DND-41 (cell line): ENCODE data around the gene XXYLT1.

Source experiments
- ATAC-seq: fragments of 200-7000 bp; cut with Tn5 transposase; 3 replicates; pipeline ENCODE4 v1.9.1; 2021; ENCODE audit warnings: low read depth; ENCODE audit not compliant: insufficient read depth
- DNase-seq: peaks from one replicate; pipeline ENCODE4 v3.0.0-alpha.2; 2020
- H2AFZ ChIP-seq: 2 replicates; pipeline ENCODE4 v1.6.0; 2012; ENCODE audit warnings: low read depth, low read length
- H3K27ac ChIP-seq: 2 replicates; pipeline ENCODE4 v1.5.1; 2012; ENCODE audit warnings: low read length, inconsistent platforms
- H3K27me3 ChIP-seq: fragments of 200-600 bp; sonication (generic); 2 replicates; pipeline ENCODE4 v1.6.0; 2012; ENCODE audit warnings: low read length, mild to moderate bottlenecking, inconsistent platforms; ENCODE audit not compliant: insufficient read depth, poor library complexity
- H3K36me3 ChIP-seq: 2 replicates; pipeline ENCODE4 v1.5.1; 2012; ENCODE audit warnings: low read length, inconsistent platforms; ENCODE audit not compliant: insufficient read depth
- H3K4me1 ChIP-seq: 2 replicates; pipeline ENCODE4 v1.5.1; 2012; ENCODE audit warnings: mild to moderate bottlenecking, low read length; ENCODE audit not compliant: insufficient read depth
- H3K4me2 ChIP-seq: 2 replicates; pipeline ENCODE4 v1.6.0; 2012; ENCODE audit warnings: mild to moderate bottlenecking, moderate library complexity, low read length, inconsistent platforms; ENCODE audit not compliant: insufficient read depth
- H3K4me3 ChIP-seq, 2 experiments: fragments of 200-600 bp in 1 of 2; shearing (Covaris generic) in 1 of 2; 2 replicates each; pipeline ENCODE4 v1.5.1; 2012 to 2016; ENCODE audit warnings: inconsistent platforms in 2 of 2, low read length in 2 of 2, mild to moderate bottlenecking in 2 of 2, low read depth in 1 of 2, moderate library complexity in 1 of 2
- H3K79me2 ChIP-seq: 2 replicates; pipeline ENCODE4 v1.6.0; 2012; ENCODE audit warnings: low read length, inconsistent platforms; ENCODE audit not compliant: insufficient read depth
- H3K9ac ChIP-seq: 2 replicates; pipeline ENCODE4 v1.6.0; 2012; ENCODE audit warnings: low read depth, mild to moderate bottlenecking, inconsistent platforms, low read length, moderate library complexity
- H3K9me3 ChIP-seq: 2 replicates; pipeline ENCODE4 v1.5.1; 2012; ENCODE audit warnings: low read length, moderate library complexity, mild to moderate bottlenecking, inconsistent platforms; ENCODE audit not compliant: insufficient read depth, severe bottlenecking
- H4K20me1 ChIP-seq: 2 replicates; pipeline ENCODE4 v1.6.0; 2012; ENCODE audit warnings: low read length; ENCODE audit not compliant: insufficient read depth
- EZH2 ChIP-seq: IDR thresholded peaks from 3 replicates; pipeline ENCODE4 v1.6.1; 2012; ENCODE audit warnings: borderline replicate concordance, low read depth, mild to moderate bottlenecking, moderate library complexity, low read length, inconsistent platforms; ENCODE audit not compliant: severe bottlenecking
- TF ChIP-seq, protein P1 (sequence below): IDR thresholded peaks from 2 replicates; pipeline ENCODE4 v1.5.1; 2012; ENCODE audit warnings: borderline replicate concordance, low read length, moderate library complexity, mild to moderate bottlenecking; ENCODE audit not compliant: poor library complexity, severe bottlenecking; ENCODE audit errors: extremely low read depth

The XXYLT1 gene

DNA sequence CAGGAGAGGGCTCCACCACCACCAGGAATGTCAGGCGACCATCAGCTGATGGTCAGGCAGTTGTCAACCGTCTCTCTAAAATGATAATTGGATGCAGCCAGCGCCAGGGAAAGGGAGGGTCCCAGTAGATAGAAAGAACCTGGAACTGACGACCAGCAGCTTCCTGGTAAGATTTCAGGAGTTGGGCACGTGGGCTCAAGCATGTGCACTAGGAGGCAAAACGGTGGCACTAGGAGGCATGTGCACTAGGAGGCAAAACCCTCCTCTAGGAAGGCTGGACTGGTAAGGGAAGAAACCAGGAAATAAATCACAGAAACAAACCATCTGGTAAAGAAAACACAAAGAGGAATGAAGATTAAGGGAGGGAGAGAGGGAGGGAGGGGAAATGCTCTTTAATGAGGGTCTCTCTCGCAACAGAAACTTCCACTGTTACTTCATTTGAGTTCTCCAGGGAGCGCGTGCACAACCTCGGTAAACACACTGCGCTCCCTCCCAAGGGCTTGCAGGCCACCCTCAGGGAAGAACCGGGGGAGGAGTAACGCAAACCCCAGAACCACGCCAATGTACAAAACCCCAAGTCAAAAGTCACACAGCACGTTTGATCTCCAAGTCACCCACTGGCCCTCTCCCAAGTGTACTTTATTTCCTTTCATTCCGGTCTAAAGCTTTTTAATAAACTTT, 116.7 kb downstream of the XXYLT1 start:
- Histone ChIP-seq H3K79me2 (no peaks in the 10 kb centered on the region), H3K27me3 (no peaks in the 10 kb centered on the region), H2AFZ (no peak overlapping the region), H3K4me2 (no peak overlapping the region), H3K4me3 (no peak overlapping the region), H4K20me1 (peaks cover 26% of the 10 kb centered on the region; the same call in 1 of the 2 replicates), H3K36me3 (no peaks in the 10 kb centered on the region; the same call in 1 of the 2 replicates), H3K27ac (no peak overlapping the region), H3K9me3 (no peaks in the 10 kb centered on the region), H3K9ac (no peak overlapping the region), H3K4me1 (0 out of 2 replicates have a peak, but pooled peaks cover 3% of the 10 kb centered on the region)
- ATAC-seq (no peak), DNase-seq (no peak)
- TF ChIP-seq, protein P1, sequence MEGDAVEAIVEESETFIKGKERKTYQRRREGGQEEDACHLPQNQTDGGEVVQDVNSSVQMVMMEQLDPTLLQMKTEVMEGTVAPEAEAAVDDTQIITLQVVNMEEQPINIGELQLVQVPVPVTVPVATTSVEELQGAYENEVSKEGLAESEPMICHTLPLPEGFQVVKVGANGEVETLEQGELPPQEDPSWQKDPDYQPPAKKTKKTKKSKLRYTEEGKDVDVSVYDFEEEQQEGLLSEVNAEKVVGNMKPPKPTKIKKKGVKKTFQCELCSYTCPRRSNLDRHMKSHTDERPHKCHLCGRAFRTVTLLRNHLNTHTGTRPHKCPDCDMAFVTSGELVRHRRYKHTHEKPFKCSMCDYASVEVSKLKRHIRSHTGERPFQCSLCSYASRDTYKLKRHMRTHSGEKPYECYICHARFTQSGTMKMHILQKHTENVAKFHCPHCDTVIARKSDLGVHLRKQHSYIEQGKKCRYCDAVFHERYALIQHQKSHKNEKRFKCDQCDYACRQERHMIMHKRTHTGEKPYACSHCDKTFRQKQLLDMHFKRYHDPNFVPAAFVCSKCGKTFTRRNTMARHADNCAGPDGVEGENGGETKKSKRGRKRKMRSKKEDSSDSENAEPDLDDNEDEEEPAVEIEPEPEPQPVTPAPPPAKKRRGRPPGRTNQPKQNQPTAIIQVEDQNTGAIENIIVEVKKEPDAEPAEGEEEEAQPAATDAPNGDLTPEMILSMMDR = no peak
- no peak for TF ChIP-seq EZH2

- ATAC-seq (no peak), DNase-seq (no peak)
- Histone ChIP-seq H3K9me3 (no peaks in the 10 kb centered on the region), H3K4me2 (no peak overlapping the region), H3K27ac (no peak overlapping the region), H2AFZ (no peak overlapping the region), H3K27me3 (no peaks in the 10 kb centered on the region), H4K20me1 (peaks cover 22% of the 10 kb centered on the region; the same call in 1 of the 2 replicates), H3K4me1 (0 out of 2 replicates have a peak, but pooled peaks cover 3% of the 10 kb centered on the region), H3K79me2 (no peaks in the 10 kb centered on the region), H3K4me3 (no peak overlapping the region), H3K36me3 (no peaks in the 10 kb centered on the region; the same call in 1 of the 2 replicates), H3K9ac (no peak overlapping the region)
- TF ChIP-seq EZH2 = no peak
These were observed 117.3 kb downstream of the XXYLT1 start for GRCh38 chr3:195153653-195154052.

GRCh38 chr3:195153130-195153529, 117.8 kb downstream of the XXYLT1 start:
- Histone ChIP-seq H3K9me3 (no peaks in the 10 kb centered on the region), H2AFZ (no peak overlapping the region), H3K4me1 (0 out of 2 replicates have a peak, but pooled peaks cover 3% of the 10 kb centered on the region), H3K27ac (no peak overlapping the region), H3K36me3 (no peaks in the 10 kb centered on the region; the same call in 1 of the 2 replicates), H3K79me2 (no peaks in the 10 kb centered on the region), H3K27me3 (no peaks in the 10 kb centered on the region), H3K4me2 (no peak overlapping the region), H3K9ac (no peak overlapping the region), H4K20me1 (peaks cover 17% of the 10 kb centered on the region; the same call in 1 of the 2 replicates), H3K4me3 (no peak overlapping the region)
- DNase-seq = no peak
- TF ChIP-seq, protein P1 = no peak
- no peak for TF ChIP-seq EZH2
- ATAC-seq = no peak

DNA sequence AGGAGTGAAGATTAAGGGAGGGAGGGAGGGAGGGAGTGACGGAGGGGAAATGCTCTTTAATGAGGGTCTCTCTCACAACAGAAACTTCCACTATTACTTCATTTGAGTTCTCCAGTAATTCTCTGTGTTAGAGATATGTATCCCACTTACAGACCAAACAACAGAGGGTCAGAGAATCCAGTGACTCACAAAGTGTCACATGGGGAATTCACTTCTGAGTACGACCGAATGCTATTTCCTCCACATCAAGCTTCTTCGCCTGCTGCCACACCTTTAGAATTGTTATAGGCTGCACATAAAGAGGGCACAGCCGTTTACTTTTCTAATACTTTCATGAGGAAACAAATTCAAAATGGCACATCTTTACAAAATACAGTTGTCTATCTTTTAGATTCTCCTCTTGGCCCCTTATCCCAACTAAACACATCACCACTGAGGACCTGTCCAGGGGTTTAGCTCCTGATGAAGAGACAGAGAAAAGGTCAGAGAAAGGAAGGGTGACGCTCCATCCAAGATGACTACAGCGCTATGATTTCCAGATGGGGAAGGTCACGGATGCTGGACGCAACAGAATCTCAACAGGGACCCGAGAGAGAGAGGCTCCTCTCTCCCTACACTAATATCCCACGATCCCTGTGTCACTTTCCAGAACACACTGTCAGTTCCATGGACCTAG, 119.0 kb downstream of the XXYLT1 start:
- Histone ChIP-seq H3K9me3 (no peaks in the 10 kb centered on the region), H3K79me2 (no peaks in the 10 kb centered on the region), H4K20me1 (peaks cover 10% of the 10 kb centered on the region; the same call in 1 of the 2 replicates), H2AFZ (no peak overlapping the region), H3K27me3 (no peaks in the 10 kb centered on the region), H3K4me2 (no peak overlapping the region), H3K4me3 (no peak overlapping the region), H3K4me1 (no peaks in the 10 kb centered on the region), H3K36me3 (no peaks in the 10 kb centered on the region; the same call in 1 of the 2 replicates), H3K27ac (no peak overlapping the region), H3K9ac (no peak overlapping the region)
- ATAC-seq = no peak
- no peak for DNase-seq
- TF ChIP-seq, protein P1 = no peak
- TF ChIP-seq EZH2 = no peak
